GM18873 (cell line): Measurements from ENCODE around the gene DBN1.

Experiments
- ATAC-seq: cut with Tn5 transposase; IDR thresholded peaks from one replicate; pipeline ENCODE4 v1.9.1; 2021; ENCODE audit warnings: mild to moderate bottlenecking, moderate library complexity, moderate number of reproducible peaks; ENCODE audit not compliant: unreplicated experiment, low FRiP score

Gene DBN1

DNA sequence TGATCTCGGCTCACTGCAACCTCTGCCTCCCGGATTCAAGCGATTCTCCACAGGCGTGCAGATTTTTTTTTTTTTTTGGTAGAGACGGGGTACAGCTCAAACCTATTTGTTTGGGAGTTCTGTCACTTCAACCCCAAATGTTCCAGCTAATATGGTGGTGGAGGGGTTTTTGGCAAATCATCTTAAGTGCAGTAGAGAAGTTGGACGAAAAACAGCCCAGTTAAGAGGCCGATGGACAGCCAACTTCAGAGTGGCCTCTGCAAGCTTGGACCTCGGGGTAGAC is 27.6 kb downstream of the DBN1 start:
- no peak for ATAC-seq

DNA sequence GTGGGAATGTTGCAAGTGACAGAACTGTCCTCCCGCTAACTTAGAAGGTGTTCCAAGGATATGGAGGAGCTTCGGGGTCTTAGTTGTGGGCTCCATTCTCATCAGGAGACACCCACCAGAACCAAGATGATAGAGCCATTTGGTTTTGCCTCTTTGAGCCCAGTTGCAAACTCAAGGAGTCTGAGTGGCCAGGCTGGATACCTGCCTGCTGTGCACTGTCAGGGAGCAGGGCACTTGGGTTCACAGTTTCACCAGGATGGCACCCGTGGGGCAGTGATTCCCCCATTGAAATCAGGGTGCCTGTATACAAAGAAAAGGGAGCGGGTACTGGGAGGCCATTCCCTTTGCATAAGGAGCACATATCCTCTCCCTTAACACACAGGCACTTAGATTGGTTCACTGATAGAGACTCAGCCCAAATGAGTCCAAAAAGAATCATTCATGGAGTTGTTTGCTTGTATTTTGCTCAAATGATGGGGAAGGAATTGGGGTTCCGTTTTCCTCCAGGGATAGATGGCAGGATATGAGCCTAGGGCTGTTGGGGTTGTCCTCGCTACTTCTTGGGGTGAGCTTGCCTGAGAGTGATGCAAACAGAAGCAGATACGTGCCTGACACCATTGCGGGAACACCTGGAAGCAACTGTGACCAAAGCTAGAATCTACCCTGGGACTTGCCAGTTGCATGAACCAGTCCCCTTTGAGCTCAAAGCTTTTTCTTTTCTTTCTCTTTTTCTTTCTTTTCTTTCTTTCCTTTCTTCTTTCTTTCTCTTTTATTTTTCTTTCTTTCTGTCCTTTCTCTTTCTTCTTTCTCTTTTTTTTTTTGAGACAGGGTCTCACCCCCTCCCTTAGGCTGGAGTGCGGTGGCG is 28.1 kb downstream of the DBN1 start:
- no peak for ATAC-seq

DNA sequence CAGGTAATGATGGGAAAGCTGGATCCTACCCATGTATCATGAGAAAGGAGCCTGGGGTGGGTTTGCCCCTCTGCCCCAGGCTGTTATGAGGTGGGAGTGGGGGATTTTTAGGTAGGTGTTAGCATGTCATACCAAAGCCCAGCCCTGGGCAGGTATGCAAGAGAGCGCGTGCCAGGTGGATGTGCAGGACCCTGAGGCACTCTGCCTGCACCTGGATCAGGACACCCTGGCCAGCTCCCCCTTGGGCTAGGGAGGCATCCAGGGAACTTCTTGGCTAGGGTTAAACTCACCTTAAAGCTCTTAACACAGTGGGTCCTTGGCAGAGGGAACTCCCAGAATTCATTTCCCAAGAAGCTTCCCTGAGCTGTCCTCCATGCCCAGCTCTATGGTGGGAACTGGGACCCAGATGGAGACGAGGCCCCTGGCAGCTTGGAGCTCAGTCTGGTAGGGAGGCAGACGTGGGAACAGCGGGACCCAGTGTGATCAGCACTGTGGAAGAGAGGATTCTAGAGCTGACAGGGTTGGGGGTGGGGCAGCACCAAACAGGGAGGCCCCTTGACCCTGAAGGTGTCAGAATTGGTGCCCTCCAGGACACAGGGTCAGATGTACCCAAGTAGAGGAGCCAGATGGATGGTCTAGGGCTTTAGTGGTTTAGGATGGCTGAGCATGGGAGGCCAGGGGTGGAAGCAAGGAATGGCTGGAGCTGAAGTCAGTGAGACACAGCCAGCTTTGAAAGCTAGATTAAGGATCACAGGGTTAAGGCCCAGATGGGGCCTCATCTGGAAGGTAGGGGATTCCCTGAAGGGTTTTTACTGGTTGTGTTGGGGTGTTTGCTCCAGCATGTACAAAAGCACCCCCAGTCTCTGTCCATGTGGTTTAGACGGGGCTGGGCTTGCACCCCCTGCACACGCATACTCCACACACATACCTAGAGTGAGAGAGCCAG is 29.1 kb downstream of the DBN1 start:
- ATAC-seq, result no peak

DNA sequence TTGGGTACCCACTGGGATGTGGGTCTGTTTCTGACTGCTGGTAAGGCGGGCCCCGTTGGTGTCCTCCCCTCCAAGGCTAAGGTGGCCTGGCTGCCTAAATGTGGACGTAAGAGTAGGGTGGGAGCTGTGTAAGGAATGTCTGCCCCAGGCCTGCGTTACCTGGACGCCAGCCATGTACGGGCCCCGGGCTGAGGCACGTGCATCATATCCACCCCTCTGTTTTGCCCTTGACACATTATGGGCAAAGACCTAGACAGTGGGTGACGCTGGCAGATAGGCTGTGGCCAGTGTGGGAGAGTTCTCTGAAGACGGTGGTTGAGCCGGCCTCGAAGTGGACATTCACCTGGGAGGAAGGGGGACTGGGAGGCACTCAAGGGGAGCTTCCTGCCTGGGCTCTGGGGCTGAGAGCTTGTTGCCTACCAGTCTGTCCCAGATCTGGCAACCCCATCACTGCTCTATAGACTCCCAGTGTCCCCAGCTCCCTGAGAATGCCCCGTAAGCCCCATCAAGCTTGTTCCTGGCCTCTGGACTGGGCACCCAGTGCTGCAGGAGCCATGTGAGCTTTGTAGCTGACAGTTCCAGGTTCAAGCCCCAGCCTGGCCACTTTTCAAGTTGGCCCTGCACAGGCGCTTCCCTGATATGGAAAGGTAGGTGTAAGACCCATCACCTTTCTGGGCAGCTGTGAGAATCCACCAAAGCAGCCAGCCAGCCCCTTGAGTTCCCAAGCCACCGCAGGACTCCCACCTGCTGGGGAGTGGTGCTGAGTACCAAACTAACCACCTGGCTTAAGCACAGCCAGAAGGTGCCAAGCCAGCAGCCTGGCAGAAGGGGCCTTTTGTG is 30.1 kb downstream of the DBN1 start:
- ATAC-seq, result no peak

DNA sequence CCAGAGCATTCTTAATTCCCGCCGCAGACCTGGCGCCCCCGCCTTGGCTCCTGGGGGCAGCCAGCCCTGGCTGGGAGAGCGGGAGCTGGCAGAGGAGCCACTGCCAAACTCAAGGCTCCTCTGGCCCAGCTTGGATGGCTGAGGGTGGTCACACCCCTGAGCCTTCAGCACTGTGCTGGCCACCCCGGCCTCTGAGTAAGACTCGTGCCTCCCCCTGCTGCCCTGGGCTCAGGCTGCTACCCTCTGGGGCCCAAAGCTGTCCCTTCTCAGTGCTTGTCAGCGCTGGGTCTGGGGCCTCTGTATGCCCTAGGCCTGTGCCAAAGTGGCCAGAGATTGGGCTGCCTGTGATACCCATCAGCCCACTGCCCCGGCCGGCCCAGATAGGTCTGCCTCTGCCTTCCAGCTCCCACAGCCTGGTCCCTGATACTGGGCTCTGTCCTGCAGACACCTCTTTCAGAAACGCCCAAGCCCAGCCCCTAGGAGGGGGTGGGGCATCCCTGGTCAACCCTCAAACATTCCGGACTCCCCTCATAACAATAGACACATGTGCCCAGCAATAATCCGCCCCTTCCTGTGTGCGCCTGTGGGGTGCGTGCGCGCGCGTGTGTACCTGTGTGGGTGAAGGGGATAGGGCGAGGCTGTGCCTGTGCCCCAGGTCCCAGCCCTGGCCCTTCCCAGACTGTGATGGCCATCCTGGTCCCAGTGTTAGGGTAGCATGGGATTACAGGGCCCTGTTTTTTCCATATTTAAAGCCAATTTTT is 31.2 kb downstream of the DBN1 start:
- ATAC-seq, result no peak

DNA sequence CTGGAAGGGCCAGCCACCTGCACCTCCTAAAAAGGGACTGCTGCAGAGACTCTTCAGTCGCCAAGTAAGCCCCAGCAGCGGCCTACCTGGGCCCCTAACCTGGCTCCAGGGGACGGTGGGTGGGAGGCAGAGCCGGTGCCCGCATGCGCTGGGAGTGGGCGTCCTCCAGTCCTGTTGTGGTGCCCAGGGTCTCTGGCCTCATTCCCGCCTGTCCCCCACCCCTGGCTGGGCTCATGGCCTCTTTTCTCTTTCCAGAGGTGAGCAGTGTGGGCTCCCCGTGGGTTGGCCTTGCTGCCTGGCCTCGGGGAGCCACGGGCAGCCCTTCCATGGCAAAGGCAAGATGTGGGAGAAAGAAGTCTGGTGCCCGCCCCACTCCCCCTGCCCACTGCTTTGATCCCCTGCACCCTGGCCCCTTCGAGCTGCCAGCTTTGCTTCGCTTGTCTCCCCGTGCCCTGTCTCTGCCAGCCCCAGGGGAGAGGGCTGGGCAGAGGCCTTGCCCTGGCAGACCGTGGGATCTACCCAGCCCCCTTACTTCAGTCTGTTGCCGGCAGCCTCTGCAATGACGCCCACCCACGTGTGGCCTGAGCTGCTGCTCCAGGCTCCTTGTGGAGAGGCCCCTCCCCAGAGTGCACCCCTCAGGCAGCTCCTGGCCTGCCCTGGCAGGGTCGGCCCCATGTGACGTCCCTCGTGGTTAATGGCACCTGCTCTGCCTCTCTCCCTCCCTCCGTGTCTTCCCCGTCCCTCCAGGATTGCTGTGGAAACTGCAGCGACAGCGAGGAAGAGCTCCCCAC is 32.2 kb downstream of the DBN1 start:
- ATAC-seq, result no peak

DNA sequence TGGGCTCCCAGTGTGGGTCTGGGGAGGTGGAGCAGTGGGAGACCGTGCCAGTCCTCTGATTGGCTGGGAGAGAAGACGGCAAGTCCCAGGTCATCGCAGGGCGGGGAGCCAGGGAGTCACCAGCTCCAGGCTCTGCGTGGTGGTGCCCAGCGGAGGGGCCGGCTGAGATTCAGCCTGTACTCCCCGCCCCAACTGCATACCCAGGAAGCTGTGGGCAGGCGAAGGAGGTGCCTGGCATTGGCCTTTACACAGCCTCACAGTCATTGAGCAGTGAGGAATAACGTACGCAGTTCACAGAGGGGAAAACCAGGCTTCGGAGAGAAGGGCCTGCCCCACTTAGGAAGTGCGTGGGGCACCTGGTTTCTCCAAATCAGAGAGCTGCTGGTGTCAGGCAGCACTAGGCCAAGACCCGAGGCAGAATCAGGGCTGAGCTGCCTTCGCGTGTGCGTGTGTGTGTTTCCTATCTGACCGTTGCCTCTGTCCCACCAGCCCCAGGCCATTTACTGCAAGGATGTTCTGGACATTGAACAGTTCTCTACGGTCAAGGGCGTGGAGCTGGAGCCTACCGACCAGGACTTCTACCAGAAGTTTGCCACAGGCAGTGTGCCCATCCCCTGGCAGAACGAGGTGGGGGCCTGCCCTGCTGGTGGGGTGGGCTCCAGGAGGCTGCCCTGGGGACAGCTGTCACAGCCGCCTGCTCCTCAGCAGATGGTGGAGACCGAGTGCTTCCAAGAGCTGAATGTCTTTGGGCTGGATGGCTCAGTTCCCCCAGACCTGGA is 33.0 kb downstream of the DBN1 start:
- ATAC-seq, result no peak

DNA sequence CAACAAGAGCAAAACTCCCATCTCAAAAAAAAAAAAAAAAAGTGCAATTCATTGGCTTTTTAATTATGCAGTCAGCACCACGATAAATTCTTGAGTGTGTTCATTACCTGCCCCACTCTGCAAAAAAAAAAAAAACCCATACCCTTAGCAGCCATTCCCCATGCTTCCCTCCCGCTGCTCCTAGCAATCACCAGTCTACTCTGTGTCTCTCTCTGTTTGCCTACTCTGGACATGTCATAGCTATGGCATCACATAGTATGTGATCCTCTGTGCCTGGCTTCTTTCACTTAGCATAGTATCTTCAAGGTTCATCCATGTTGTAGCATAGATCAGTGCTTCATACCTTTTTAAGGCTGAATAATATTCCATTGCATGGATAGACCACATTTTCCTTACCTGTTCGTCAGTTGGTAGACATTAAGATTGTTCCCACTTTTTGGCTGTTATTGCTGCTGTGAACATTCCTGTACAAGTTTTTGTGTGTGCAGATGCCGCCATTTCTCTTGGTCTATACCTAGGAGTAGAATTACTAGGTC is 33.8 kb downstream of the DBN1 start:
- ATAC-seq, result no peak

DNA sequence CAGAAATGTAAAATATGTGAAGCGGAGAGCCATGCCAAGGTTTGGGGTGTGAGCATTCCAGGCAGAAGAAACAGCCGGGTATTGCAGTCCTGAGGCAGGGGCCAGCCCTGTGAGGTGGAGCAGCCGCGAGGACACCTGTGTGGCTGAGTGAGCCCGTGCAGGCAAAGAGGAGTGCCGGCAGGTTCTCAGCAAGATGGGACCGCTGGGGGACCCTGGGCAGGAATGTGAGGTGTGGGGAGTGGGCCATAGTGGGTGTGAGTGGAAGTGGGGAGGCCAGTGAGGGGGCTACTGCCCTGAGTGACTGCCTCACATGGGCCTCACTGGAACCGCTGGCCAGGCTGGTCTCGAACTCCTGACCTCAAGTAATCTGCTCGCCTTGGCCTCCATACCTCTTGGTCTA is 35.0 kb downstream of the DBN1 start:
- no peak for ATAC-seq

DNA sequence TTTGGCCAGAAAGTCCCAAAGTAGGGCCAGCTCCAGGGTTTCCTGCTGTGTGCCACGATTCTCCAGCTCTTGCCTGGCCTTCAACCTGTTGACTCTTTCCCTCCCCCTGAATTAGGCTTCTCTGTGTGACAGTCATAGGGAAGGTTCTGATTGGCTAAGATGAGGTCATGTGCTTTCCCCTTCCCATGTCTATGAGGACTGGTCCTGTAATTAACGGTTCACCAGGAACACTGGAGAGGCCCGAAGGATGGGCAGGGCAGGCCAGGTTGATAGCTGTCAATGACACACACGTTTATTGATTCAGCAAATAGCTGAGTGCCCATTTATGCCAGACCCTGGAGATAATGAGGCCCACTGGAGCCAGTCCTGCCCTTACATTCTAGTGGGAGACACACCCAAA is 35.8 kb downstream of the DBN1 start:
- ATAC-seq, result no peak

DNA sequence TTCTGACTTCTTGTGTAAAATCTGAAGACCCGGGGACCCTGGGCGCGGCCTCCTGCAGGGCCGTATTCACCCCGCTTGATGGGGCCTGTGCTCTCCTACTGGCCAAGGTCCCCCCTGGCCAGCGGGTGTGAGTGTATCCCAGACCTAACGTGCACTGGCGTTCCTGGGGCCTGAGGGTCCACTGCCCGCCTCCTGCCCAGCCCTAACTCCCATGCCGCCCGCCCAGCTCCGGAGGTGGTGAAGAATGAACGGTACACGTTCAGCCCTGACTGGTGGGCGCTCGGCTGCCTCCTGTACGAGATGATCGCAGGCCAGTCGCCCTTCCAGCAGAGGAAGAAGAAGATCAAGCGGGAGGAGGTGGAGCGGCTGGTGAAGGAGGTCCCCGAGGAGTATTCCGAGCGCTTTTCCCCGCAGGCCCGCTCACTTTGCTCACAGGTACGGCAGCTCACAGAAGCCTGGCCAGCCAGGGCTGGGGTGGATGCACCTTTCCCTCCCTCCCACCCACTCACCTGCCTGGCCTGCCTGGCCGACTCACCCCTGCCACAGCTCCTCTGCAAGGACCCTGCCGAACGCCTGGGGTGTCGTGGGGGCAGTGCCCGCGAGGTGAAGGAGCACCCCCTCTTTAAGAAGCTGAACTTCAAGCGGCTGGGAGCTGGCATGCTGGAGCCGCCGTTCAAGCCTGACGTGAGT is 37.4 kb downstream of the DBN1 start:
- no peak for ATAC-seq

DNA sequence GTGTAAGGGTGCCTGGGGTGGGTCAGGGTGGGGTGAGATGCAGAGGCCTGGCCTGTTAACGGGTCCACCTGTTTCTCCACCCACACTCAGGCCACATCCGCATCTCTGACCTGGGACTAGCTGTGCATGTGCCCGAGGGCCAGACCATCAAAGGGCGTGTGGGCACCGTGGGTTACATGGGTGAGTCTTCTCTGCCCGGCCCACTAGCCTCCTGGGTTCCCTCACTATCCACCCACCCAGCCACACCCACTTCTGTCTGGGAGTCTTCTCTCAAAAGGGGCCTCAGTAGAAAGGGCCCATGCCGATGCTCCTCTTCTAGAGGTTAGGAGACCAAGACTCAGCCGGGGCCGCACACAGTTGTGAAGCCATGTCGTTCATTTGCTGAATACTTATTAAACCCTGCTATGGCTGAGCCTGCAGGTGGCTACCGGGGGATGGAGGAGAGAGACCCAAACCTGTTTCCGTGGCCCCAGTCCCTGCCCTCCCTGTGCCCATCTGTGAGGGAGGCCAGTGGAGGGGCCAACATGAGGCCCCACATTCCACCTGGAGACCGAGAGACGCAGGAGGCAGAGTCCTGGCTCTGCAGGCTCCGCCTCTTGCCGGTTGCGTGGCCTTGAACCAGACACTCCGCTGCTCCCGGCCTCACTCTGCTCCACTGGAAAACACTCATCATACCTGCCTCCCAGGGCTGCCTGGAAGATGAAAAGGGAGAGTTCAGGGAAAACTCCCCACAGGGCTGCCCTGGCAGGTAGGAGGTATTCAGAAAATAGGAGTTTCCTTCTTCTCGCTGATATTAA is 38.3 kb downstream of the DBN1 start:
- no peak for ATAC-seq

DNA sequence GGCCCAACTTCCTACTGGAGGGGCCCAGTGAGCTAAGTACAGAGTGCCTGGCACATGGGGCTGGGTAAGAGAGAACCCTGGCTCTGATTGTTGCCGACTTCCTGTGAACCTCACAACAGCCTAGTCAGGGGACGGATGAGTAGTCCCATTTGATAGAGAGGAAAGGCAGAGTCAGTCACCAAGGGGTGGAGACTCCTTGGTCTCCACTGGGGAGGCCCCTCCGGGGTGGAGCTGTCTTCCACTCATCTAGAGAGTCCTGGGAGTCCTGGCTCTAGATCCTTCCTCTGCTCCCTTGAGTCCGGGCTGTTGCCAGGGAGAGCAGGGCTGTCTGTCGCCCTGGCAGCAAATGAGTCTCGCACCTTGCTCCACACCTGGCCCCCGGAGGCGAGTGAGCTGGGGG is 39.0 kb downstream of the DBN1 start:
- ATAC-seq, result no peak

DNA sequence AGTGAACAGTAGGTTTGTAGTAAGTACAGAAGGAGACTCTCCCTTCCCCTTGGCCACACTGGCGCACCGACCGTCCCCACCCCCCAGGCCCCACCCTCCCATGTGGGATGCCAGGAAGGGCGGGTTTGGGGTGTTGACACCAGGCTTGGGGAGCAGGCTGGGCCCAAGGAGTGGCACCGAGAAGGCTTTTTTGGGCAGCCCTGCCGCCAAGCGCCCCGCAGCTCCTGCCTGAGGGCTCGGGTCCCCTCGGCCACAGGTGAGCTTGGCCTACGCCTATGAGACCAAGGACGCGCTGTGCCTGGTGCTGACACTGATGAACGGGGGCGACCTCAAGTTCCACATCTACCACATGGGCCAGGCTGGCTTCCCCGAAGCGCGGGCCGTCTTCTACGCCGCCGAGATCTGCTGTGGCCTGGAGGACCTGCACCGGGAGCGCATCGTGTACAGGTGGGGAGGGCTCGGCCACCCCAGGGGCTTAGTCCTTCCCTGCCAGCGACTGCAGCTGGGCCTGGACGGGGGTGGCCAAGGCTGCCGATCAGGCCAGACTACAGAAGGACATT is 39.7 kb downstream of the DBN1 start:
- no peak for ATAC-seq

DNA sequence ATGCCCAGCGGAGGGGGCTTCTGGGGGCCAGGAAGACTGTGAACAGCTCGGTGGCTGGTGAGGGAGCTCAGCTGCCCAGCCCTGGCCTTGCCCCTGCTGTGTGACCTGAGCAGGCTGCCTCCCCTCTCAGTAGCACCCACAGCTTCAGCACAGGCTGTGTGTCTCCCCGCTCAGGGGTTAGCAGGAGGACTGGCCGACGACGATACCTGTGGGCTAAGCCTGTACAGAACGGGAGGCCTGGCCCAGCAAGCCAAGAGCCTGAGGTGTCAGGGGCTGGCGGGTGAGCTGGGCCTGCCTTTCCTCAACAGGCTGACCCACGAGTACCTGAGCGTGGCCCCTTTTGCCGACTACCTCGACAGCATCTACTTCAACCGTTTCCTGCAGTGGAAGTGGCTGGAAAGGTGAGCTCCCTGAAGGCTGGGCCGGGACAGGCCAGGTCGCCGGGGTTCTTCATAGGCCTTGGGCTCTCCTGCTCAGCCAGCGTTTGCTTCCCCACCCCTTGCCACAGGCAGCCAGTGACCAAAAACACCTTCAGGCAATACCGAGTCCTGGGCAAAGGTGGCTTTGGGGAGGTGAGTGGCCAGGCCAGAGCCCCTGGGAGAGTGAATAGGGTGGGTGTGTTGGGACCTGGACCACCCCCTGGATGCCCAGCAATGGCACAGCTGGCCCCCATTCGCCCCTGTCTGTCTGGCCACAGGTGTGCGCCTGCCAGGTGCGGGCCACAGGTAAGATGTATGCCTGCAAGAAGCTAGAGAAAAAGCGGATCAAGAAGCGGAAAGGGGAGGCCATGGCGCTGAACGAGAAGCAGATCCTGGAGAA is 40.4 kb downstream of the DBN1 start:
- no peak for ATAC-seq
